HG03139 (cell line): ENCODE measurements around the gene CLEC11A.

Source experiments
- ATAC-seq: cut with Tn5 transposase; IDR thresholded peaks from one replicate; pipeline ENCODE4 v1.9.1; 2021; ENCODE audit not compliant: unreplicated experiment

CLEC11A gene

DNA sequence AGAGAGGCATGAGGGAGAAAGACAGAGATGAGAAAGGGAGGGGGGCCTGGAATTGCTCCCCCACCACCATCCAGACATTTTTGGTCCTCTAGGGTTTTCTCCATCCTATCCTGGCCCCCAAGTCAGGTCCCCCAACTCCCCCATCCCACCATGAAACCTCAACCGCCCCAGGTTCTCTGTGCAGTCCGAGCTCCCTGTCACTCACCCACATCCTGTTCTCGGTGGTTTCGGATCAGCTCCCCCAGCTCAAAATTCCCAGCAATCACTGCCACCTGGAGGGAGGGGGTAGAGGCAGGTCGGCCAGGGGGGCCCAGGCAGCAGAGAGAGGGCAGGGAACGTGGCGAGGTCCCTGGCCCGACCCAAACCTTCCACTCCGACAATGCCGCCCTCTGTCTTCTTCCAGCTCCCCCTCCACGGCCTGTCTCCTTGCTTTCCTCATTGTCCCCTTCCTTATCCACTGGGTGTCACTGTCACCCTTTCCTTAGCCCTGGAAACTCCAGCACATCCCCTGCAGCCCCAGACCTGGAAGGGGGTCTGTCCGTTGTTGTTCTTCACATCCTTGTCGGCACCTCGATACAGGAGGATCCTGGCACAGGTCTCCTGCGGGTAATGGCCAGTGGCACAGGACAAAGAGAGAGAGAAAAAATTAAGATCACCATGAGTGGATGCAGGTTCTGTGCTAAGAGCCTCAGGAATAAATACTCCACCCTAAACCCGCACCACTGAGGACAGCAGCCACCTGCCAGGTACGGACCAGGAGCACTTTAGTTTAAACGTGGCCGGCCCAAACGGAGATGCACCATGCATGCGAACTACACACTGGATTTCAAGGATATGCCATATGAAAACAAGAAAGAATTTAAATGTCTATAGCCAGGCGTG lies 19.0 kb upstream of the CLEC11A start:
- no peak for ATAC-seq

GRCh38 chr19:50705422-50706019 lies 17.6 kb upstream of the CLEC11A start:
- ATAC-seq = no peak

DNA sequence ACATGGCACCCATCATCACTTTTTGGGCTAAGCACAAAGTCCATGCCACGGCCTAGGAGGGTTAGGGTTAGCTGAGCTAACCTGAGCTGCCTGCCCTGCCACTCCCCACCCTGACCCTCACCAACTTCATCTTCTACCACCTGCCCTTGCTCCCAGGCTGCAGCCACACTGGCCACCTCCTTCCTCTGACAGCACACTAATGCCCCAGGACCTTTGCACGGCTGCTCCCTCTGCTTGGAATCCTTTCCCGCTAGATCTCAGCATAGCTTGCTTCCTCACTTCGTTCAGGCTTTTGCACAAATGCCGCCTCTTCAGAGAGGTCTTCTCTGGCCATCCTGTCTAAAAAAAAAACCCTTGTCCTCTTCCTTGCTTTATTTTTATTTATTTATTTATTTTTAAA lies 16.8 kb upstream of the CLEC11A start:
- ATAC-seq = no peak

DNA sequence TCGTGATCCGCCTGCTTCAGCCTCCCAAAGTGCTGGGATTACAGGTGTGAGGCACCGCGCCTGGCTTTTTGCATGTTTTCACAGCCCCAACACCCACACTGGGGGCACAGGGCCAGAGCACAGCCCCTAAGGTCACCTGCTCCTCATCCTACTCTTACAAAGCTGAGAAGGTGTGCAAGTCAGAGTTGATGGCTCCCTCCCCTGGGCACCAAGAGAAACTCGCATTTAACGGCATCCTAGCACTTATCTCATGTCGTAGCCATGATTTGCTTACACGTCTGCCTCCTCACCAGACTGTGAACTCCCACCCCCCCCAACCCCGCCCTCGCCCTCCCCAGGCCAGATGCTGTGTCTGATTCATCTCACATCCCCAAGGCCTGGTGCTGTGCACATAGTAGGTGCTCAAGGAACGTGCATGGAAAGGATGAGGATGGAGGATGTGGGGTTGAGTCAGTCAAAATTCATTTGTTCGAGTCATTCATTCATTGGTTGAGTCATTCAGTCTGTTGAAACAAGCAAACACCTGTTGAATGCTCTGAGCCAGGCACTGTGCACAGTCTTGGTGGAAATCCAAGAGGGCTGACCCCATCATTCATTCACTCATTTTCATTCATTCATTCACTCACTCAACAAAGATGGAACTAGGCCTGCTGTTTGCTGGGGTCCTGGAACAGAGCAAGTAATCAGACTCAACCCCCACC lies 14.8 kb upstream of the CLEC11A start:
- no peak for ATAC-seq

- no peak for ATAC-seq
Observed at GRCh38 chr19:50710094-50710493, 13.1 kb upstream of the CLEC11A start.

GRCh38 chr19:50710612-50711011 lies 12.6 kb upstream of the CLEC11A start:
- no peak for ATAC-seq

- no peak for ATAC-seq
Observed at GRCh38 chr19:50711196-50711595, 12.0 kb upstream of the CLEC11A start.

DNA sequence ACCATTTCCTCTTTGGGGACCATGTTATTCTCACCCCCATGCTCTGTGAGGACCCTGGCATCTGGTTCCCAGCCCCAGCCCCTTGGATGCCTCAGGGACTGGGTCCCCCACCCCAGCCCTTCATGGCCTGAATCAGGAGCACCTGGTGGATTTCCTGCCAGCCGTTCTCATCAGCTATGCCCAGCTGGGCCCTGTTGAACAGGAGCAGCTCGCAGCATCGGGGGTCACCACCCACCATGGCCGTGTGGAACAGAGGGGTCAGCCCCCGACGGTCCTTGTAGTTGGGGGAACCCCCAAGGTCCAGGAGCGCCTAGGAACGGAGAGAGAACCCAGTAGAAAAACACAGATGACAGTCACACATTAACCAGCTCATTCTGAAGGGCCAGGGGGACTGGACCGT lies 11.4 kb upstream of the CLEC11A start:
- ATAC-seq = no peak

DNA sequence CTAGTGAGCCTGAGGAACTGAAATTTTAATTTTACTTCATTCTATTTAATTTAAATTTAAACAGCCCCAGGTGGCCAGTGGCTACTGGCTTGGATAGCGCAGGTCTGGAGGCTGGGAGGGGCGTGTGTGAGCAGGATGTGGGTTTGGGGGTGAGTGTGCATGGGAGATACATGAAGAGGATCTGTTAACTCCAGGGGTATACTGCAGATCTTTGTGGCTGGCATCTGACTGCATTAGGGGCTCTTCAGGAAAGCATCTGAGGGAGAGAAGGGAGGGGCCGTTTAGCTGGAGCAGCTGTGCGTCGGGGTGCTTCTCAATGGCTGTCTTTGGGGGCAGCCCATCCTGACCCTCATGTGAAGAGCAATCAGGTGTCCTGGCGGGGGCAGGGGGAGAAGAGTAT lies 10.3 kb upstream of the CLEC11A start:
- ATAC-seq = no peak

- no peak for ATAC-seq
Observed at GRCh38 chr19:50713556-50714236, 9.5 kb upstream of the CLEC11A start.

- no peak for ATAC-seq
Observed at GRCh38 chr19:50716178-50717025, 6.8 kb upstream of the CLEC11A start.

- no peak for ATAC-seq
Observed at GRCh38 chr19:50717026-50717723, 6.0 kb upstream of the CLEC11A start.

GRCh38 chr19:50717891-50718254 lies 5.3 kb upstream of the CLEC11A start:
- ATAC-seq = no peak

DNA sequence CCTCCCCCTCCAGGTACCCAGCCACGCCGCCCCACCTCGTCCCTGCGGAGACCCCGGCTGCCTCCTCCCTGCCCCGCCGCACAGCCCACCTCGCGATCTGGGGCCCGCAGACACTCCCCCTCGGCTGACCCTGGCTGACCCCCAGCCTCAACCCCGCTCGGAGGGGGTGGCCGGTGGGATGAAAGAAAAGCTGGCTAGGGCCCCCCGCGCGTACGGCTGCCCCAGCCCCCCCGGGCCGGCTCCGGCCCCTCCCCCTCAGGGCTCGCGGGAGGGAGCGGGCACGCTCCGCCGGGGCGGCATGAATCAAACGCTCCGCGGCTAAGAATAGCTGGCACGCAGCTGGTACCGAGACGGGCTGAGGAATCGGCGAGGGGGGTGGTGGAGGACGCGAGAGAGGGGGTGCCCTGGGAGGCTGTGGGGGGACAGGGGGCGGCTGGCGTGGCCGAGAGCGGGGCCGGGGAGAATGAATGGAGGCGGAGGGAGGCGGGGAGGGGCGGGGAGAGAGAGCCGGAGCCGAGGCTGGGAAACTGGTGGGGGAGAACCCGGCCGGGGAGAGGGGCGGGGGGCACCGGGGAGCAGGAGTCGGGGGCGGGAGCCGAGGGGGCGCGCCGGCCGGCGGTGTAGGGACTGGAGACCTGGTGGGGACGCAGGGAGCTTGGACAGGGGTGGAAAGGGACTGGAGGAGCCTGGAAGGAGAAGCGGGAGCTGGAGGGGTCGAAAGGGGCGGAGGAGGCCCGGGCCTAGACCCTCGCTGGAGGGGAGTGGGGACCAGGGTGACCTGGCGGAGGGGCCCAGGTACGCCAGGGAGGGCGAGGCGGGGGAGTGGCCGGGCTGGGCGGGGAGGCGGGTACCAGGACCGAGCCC lies 4.7 kb upstream of the CLEC11A start:
- ATAC-seq = no peak

DNA sequence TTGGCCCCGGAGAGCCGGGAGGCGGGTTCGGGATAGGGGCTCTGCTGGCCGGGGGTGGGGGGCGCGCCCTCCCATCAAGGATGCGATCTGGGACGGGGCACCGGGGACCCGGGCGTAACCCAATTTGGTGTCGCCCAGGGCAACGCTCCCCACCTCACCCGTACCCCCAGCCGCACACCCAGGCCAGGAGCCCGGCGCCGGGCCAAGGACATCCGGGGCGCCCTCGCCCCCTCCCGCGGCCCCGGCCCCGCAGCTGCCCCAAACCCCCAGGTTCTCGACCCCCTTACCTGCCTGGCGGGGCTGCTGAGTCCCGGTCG lies 4.1 kb upstream of the CLEC11A start:
- ATAC-seq = no peak

DNA sequence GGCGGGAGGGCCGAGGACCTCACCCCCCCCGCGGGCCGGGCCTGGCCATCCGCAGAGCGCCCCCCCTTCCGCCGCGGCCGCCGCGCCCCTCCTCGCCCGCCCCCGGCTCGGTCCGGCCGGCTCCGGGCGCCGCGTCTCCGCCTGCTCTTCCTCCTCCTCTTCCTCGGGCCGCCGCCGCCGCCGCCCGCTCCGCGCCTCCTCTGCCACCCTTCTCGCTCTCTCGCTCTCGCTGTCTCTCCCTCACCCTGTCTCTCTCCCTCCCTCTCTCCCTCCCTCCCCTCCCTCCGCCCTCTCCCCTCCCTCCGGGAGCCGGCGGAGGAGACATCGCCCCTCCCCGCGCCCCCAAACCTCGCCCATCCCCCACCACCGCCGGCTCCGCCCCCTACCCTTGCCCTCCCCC lies 3.6 kb upstream of the CLEC11A start, which contains the start of gene SHANK1:
Gene SHANK1, minus strand, starts transcription at position 237 of the 400 bp plus-strand sequence. CDS start 2,883 bp downstream, outside the sequence.
- no peak for ATAC-seq

DNA sequence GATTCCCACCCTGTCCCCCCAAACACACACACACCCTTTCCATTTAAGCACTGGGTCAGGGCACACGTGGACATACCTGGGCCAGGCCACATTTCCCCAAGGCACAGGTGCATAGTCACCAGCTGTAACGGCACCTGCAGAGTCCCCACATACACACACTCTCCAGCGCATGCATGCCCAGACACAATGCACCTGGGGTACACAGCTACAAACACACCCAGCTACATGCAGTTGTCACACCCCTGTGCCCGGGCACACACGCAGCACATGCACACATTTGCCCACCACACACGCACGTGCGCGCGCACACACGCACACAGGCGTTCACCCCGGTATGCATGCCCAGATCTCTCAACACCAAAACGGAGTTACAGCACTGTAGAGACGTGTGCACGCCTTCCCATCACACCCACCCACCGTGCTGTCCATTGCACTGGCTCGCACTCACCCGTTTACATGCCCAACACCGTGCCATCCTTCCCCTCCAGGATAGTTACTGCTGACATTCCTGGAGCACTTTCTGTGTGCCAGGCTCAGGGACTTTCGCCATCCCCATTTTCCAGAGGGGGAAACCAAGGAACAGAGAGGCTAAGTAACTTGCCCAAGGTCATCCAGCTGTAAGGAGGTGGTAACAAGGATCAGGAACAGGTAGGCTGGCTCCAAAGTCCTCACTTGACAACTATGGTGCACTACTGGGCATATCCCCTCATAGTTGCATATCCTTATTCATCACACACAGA lies 2.8 kb upstream of the CLEC11A start:
- ATAC-seq = no peak

DNA sequence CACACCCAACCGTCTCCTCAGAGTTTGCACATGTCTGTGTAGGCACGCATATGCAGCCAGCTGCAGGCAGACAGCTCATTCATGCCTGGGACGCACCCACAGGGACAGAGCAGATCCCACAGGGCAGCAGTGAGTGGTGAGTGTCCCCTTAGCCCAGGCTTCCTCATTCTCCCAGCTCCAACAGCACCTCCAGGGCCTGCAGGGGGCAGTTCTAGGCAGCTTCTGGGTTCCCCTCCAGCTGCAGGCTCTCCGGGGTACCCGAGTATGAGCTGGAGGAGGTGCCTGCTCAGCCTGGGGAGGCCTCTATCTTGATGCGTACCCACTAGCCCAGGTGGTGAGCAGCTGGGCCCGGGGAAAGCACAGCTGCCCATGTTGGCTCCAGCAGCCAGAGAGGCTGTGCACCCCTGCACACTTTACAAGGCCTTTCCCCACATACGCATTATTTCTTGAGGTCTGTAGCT lies 2.2 kb upstream of the CLEC11A start:
- no peak for ATAC-seq
